ENCODE results near the gene ZNF577.
"Not testable (repeated sequence)": the region's sequence is repeated elsewhere in the genome, so short reads cannot be mapped to it uniquely, and the experiment has no call there.

Gene ZNF577

GRCh38 chr19:51926426-51926783 is 38.7 kb upstream of the ZNF577 start:
- no peak for ATAC-seq (ENCODE audit: low read depth)
- H3K9me3 ChIP-seq (ENCODE audit: severe bottlenecking) = peaks cover 12% of the 10 kb centered on the region
- H3K36me3 ChIP-seq (ENCODE audit: low read depth) = peaks cover 18% of the 10 kb centered on the region
- peak overlapping the region; percentile 62 for H3K4me3 ChIP-seq (ENCODE audit: severe bottlenecking)
- no peak for TF ChIP-seq CTCF (IDR thresholded peaks at IDR 0.05; ENCODE audit: poor library complexity, severe bottlenecking)
- H3K4me1 ChIP-seq (ENCODE audit: insufficient read depth, poor library complexity, severe bottlenecking) = no peaks in the 10 kb centered on the region
- H3K27me3 ChIP-seq (ENCODE audit: insufficient read depth, poor library complexity, severe bottlenecking) = no peaks in the 10 kb centered on the region
- DNase-seq (ENCODE audit: low spot score) = no peak
- H3K27ac ChIP-seq (ENCODE audit: poor library complexity, severe bottlenecking) = peak overlapping the region; percentile 59

GRCh38 chr19:51921949-51922348 is 34.2 kb upstream of the ZNF577 start:
- Histone ChIP-seq H3K27ac (ENCODE audit: poor library complexity, severe bottlenecking) (no peak overlapping the region), H3K4me3 (ENCODE audit: severe bottlenecking) (no peak overlapping the region), H3K4me1 (ENCODE audit: insufficient read depth, poor library complexity, severe bottlenecking) (no peaks in the 10 kb centered on the region), H3K27me3 (ENCODE audit: insufficient read depth, poor library complexity, severe bottlenecking) (no peaks in the 10 kb centered on the region), H3K36me3 (ENCODE audit: low read depth) (no peaks in the 10 kb centered on the region), H3K9me3 (ENCODE audit: severe bottlenecking) (peaks cover 18% of the 10 kb centered on the region)
- TF ChIP-seq CTCF (IDR thresholded peaks at IDR 0.05; ENCODE audit: poor library complexity, severe bottlenecking) = no peak
- no peak for DNase-seq (ENCODE audit: low spot score)
- ATAC-seq (ENCODE audit: low read depth) = no peak

- ATAC-seq (ENCODE audit: low read depth) = no peak
- Histone ChIP-seq H3K4me1 (ENCODE audit: insufficient read depth, poor library complexity, severe bottlenecking) (no peaks in the 10 kb centered on the region), H3K27me3 (ENCODE audit: insufficient read depth, poor library complexity, severe bottlenecking) (no peaks in the 10 kb centered on the region), H3K36me3 (ENCODE audit: low read depth) (no peaks in the 10 kb centered on the region), H3K4me3 (ENCODE audit: severe bottlenecking) (no peak overlapping the region), H3K27ac (ENCODE audit: poor library complexity, severe bottlenecking) (no peak overlapping the region), H3K9me3 (ENCODE audit: severe bottlenecking) (peaks cover 26% of the 10 kb centered on the region)
- TF ChIP-seq CTCF (IDR thresholded peaks at IDR 0.05; ENCODE audit: poor library complexity, severe bottlenecking) = no peak
- DNase-seq (ENCODE audit: low spot score) = no peak
Observed at GRCh38 chr19:51919606-51920005, 31.9 kb upstream of the ZNF577 start.

GRCh38 chr19:51916167-51916566 is 28.4 kb upstream of the ZNF577 start:
- no peak overlapping the region for H3K27ac ChIP-seq (ENCODE audit: poor library complexity, severe bottlenecking)
- H3K27me3 ChIP-seq (ENCODE audit: insufficient read depth, poor library complexity, severe bottlenecking) = no peaks in the 10 kb centered on the region
- peaks cover 28% of the 10 kb centered on the region for H3K9me3 ChIP-seq (ENCODE audit: severe bottlenecking)
- no peak for TF ChIP-seq CTCF (IDR thresholded peaks at IDR 0.05; ENCODE audit: poor library complexity, severe bottlenecking)
- H3K4me1 ChIP-seq (ENCODE audit: insufficient read depth, poor library complexity, severe bottlenecking) = no peaks in the 10 kb centered on the region
- no peak for ATAC-seq (ENCODE audit: low read depth)
- no peak overlapping the region for H3K4me3 ChIP-seq (ENCODE audit: severe bottlenecking)
- DNase-seq (ENCODE audit: low spot score) = no peak
- H3K36me3 ChIP-seq (ENCODE audit: low read depth) = no peaks in the 10 kb centered on the region

- Histone ChIP-seq H3K27ac (ENCODE audit: poor library complexity, severe bottlenecking) (no peak overlapping the region), H3K36me3 (ENCODE audit: low read depth) (no peaks in the 10 kb centered on the region), H3K4me3 (ENCODE audit: severe bottlenecking) (no peak overlapping the region), H3K9me3 (ENCODE audit: severe bottlenecking) (peaks cover 28% of the 10 kb centered on the region), H3K27me3 (ENCODE audit: insufficient read depth, poor library complexity, severe bottlenecking) (no peaks in the 10 kb centered on the region), H3K4me1 (ENCODE audit: insufficient read depth, poor library complexity, severe bottlenecking) (no peaks in the 10 kb centered on the region)
- DNase-seq (ENCODE audit: low spot score) (no peak), ATAC-seq (ENCODE audit: low read depth) (no peak)
- no peak for TF ChIP-seq CTCF (IDR thresholded peaks at IDR 0.05; ENCODE audit: poor library complexity, severe bottlenecking)
Observed at GRCh38 chr19:51915324-51915867, 27.6 kb upstream of the ZNF577 start.

GRCh38 chr19:51907981-51908380 is 20.2 kb upstream of the ZNF577 start:
- H3K36me3 ChIP-seq (ENCODE audit: low read depth); H3K27ac ChIP-seq (ENCODE audit: poor library complexity, severe bottlenecking); H3K27me3 ChIP-seq (ENCODE audit: insufficient read depth, poor library complexity, severe bottlenecking); DNase-seq (ENCODE audit: low spot score); H3K4me3 ChIP-seq (ENCODE audit: severe bottlenecking); H3K4me1 ChIP-seq (ENCODE audit: insufficient read depth, poor library complexity, severe bottlenecking); ATAC-seq (ENCODE audit: low read depth): not testable (repeated sequence)
- peaks cover 10% of the 10 kb centered on the region for H3K9me3 ChIP-seq (ENCODE audit: severe bottlenecking)

GRCh38 chr19:51906108-51906507 is 18.4 kb upstream of the ZNF577 start:
- DNase-seq (ENCODE audit: low spot score); H3K4me3 ChIP-seq (ENCODE audit: severe bottlenecking); ATAC-seq (ENCODE audit: low read depth); H3K27me3 ChIP-seq (ENCODE audit: insufficient read depth, poor library complexity, severe bottlenecking); H3K27ac ChIP-seq (ENCODE audit: poor library complexity, severe bottlenecking); H3K4me1 ChIP-seq (ENCODE audit: insufficient read depth, poor library complexity, severe bottlenecking): not testable (repeated sequence)
- peaks cover 18% of the 10 kb centered on the region for H3K9me3 ChIP-seq (ENCODE audit: severe bottlenecking)
- H3K36me3 ChIP-seq (ENCODE audit: low read depth) = peaks cover 17% of the 10 kb centered on the region
